HG02885 (cell line): Measurements from ENCODE around the gene ETV6.

ENCODE experiments used
- ATAC-seq: cut with Tn5 transposase; IDR thresholded peaks from one replicate; pipeline ENCODE4 v1.9.1; 2021; ENCODE audit warnings: mild to moderate bottlenecking; ENCODE audit not compliant: unreplicated experiment, poor library complexity

Gene ETV6

DNA sequence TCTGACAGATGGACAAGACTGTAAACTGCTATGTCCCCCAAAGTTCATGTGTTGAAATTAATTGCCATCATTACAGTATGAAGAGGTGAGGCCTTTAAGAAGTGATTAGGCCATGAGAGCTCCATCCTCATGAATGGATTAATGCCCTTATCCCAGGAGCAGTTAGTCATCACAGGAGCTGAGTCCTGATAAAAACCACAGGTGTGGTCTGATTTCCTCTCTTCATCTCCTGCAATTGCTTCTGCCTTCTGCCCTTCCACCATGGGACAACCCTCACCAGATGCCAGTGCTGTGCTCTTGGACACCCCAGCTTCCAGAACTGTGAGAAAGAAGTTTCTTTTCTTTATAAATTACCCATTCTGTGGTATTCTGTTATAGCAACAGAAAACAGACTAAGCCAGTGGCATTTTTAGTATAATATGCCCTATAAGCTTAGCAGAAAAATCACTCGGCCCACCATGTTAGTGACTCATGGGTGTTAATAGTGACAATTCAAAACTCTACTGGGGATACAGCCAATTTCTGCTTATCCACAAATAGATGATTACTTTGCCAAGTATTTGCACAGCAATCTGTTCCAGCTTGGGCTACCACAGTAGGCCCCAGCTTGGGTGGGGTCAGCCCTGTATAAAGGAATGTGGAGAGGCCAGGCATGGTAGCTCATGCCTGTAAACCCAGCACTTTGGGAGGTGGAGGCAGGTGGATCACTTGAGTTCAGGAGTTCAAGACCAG, 292.3 kb downstream of the ETV6 start:
- ATAC-seq = no peak

DNA sequence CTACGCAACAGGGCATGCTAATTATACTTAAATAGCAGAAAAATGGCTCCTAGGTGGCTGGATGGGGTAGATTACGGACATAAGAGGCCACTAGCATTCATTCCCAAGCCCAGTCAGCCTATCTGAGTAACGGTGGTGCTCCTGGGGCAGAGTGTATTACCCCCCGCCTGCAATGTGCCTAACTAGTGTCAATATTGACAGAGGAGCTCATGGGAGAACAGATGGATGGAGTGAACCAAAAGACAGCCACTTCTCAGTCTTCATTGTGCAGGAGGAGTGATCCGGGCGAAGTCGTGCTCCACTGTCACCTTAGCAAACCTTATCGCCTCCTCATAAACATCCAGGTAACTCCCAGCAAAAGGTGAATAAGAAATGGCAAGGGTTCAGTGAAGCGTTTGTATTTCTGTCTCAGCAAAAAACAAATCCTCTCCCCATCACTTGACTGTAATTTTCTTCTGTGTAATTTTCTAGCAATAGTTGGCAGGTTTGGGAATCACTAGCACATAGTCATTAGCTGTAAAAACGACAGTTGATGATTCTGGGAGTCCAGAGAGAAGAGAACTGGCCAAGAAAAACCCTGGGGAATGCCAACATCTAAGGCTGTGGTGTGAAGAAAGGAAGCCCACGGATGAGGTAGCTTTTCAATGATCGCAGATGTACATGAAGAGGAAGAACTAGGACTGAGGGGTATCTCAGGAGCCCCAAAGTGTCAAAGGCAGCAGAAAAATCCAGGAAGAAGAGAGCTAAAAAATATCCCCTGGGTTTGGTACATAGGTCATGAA, 294.6 kb downstream of the ETV6 start:
- no peak for ATAC-seq
